PC-9 (cell line): Measurements from ENCODE around the gene THADA.

ENCODE experiments used
- EZH2 ChIP-seq: fragments of 200-600 bp; sonication (generic); IDR thresholded peaks from 2 replicates; pipeline ENCODE4 v1.8.0; 2017; ENCODE audit warnings: antibody characterized with exemption, low read depth
- TF ChIP-seq, protein P1 (sequence below): fragments of 200-600 bp; sonication (generic); conservative IDR thresholded peaks from 2 replicates; pipeline ENCODE4 v1.6.1; 2017; ENCODE audit warnings: mixed run types, antibody characterized with exemption, mild to moderate bottlenecking, moderate library complexity

DNA sequence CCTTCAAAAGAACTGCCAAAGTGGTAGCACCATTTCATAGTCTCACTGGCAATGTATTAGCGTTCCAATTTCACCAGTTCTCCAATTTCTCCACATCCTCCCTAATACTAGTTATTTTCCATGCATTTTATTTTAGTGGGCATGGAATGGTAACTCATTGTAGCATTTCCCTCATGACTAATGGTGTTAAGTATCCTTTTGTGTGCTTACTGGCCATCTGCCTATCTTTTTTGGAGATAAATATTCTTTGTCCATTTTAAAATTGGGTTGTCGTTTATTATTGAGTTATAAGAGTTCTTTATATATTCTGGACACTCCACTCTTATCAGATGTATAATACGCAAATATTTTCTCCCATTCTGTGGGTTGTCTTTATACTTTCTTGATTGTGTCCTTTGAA, 107.1 kb downstream of the THADA start:
- no peak for TF ChIP-seq EZH2
- TF ChIP-seq, protein P1, sequence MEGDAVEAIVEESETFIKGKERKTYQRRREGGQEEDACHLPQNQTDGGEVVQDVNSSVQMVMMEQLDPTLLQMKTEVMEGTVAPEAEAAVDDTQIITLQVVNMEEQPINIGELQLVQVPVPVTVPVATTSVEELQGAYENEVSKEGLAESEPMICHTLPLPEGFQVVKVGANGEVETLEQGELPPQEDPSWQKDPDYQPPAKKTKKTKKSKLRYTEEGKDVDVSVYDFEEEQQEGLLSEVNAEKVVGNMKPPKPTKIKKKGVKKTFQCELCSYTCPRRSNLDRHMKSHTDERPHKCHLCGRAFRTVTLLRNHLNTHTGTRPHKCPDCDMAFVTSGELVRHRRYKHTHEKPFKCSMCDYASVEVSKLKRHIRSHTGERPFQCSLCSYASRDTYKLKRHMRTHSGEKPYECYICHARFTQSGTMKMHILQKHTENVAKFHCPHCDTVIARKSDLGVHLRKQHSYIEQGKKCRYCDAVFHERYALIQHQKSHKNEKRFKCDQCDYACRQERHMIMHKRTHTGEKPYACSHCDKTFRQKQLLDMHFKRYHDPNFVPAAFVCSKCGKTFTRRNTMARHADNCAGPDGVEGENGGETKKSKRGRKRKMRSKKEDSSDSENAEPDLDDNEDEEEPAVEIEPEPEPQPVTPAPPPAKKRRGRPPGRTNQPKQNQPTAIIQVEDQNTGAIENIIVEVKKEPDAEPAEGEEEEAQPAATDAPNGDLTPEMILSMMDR, result no peak
